ENCODE results near the gene SH3BGRL2.
"Not testable (repeated sequence)": the region's sequence is repeated elsewhere in the genome, so short reads cannot be mapped to it uniquely, and the experiment has no call there.

Gene SH3BGRL2

DNA sequence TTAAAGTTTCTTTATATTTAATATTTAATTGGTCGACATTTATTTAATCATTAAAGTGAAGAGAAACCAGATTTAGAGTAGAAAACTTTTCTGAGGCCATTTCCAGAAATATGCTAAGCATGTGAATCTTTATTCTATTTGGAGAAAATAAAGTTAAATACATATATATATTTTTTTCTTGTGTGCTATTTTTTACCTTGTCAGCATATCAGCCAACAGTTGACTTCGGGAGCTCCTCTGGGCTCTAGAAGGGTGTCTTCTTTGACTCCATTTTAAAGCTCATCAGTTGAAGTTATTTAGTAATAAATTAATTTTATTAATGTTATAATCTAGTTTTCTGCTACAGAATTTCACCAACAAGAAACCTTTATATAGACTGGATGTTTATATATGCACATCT, 73.1 kb downstream of the SH3BGRL2 start:
- no peak for DNase-seq

DNA sequence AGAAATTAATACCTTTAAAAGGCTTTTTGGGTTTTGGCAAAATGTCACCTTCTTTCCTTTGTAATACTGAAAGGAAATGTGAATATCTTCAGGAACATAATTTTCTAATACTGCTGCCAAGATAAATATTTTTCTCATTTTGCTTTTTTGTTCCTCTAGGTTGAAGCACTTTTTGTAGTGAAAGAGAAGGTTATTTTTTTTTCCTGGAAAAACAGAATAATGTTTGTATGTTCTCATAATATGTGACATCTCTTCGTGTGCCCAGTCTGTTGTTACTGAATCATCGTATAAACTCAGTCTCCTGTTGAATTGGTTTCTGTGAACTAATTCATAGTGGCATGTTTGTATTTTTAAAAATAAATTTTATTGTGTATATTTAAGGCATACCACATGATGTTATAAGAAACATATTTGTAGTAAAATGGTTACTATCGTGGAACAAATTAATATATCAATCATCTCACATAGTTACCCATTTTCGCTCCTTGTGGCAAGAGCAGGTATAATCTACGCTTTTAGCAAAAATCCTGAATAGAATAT, 74.4 kb downstream of the SH3BGRL2 start:
- DNase-seq: no peak

DNA sequence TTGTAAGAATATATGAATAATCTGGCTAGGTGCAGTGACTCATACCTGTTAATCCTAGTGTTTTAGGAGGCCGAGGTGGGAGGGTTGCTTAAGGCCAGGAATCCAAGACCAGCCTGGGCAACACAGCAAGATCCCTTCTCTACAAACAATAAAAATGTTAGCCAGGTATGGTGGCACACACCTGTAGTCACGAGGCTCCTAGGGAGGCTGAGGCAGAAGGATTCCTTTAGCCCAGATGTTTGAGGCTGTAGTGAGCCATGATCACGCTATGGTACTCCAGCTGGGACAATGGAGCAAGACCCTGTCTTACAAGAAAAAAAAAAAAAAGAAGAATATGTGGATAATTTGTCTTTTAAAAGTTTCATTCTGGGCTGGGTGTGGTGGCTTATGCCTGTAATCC, 75.4 kb downstream of the SH3BGRL2 start:
- no peak for DNase-seq

DNA sequence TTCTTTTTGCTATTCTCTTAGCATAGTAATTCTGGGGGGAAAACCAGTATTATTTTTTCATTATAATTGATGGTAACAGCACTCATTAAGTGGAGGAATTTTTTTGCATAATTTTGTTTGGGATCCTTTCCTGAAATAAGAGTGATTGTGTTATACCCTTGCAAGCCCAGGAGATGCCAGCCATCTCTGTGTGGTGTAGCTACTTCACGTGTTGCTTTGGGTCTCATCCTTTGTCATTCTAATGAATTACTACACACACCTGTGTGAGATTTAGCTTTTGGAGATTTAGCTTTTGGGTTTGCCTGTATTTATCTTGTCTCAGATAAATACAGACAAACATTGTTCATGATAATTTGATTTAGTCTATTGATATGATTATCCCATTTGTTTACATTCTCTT, 76.5 kb downstream of the SH3BGRL2 start:
- no peak for DNase-seq

DNA sequence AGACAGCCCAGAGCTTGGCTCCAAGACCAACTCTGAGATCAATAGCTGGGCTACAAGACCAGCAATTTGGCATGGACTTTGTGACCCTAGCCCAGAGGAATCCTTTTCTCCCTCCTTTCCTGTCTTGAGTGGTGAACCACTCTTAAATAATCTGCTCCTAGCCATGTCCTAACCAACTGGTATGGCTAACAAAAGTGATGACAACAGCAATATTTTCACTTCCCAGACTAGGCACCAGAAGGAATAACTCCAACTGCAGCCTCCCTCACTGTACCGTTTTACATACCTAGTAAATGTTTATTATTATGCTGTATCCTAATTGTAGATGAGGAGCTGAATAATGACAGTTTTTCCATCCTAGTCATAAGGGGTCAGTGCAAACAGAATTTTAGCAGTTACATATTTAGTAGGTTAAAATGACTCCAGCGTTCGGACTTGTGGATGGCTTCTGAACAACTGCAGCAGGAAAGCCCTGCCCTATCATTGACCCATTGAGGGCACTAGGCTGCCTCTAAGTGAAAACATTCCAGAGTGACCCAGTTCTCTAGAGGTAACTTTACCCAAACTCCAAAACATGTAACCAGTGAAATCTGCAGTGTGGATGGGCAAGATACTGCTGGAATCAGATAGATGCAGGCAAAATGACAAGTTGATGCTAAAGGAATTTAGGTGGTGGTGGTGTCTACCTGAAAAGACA, 77.1 kb downstream of the SH3BGRL2 start:
- no peak for DNase-seq

DNA sequence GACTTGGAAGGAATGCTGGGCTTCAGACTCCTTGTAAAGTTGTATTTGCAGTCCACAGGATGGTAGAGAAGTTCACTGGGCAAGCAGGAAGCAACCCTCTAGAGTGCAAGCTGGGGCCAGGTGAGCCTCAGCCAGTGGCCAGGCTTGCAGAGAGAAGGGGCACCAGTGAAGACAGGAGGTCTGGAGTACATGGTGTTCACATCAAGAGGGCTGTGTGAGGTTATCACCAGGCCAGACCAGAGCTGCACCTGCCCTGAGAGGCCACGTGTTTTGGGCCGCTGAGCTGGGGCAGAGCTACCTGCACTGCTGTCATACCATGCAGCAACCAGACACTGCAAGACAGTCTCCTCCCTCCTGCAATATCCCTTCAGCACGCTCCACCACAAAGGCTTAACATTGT, 79.0 kb downstream of the SH3BGRL2 start:
- DNase-seq: no peak

DNA sequence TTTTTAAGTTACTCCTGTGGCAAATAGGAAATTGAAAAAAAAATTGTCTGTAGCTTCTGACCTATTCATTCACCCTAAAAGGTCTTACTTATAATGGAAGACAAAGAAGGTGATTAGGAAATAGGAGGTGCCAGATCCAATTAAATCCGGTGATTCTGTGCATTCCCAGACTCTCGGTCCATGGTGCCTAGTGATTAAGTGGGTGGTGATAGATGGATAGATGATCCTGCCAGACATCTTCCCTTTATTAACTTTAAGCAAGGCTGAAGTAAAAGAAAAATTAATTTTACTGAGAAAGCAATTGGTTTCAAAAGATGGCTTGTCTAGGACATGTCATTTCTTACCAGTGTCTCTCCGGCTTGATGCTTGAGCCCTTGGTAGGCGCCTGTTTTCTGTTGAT, 80.0 kb downstream of the SH3BGRL2 start:
- DNase-seq: no peak

DNA sequence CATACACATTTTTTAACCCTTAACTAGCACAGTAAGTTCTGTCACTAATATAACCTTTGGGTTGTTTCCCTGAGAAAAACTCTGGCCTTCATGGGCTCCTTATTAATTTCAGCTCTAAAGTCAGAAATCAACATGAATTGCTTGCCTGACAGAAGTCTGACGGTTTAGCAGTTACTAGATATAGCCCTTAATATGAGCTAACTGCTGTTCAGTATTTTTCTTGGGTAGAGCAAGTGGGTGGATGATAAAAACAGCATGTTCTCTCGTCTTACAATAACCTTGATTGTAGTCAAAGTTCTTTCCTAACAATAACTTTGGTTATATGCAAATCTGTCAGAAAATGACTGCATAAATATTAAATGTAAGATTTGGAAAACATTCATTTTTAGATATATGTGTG, 81.0 kb downstream of the SH3BGRL2 start:
- DNase-seq: no peak

DNA sequence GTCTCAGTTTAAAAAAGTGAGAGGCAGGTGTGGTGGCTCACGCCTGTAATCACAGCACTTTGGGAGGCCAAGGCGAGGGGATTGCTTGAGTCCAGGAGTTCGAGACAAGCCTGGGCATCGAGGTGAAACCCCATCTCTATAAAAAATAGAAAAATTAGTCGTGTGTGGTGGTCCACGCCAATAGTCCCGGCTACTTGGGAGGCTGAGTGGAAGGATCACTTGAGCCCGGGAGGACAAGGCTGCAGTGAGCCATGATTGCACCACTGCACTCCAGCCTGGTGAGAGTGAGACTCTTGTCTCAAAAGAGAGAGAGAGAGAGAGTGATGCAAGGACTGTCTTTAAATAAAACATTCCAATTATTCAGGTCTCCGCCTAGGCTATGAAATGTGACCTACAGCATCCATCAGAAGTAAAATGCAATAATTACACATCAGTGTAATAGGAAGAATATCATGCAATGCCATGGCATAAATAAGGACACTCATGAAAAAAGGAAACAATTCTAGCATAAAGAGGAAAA, 81.5 kb downstream of the SH3BGRL2 start:
- no peak for DNase-seq

DNA sequence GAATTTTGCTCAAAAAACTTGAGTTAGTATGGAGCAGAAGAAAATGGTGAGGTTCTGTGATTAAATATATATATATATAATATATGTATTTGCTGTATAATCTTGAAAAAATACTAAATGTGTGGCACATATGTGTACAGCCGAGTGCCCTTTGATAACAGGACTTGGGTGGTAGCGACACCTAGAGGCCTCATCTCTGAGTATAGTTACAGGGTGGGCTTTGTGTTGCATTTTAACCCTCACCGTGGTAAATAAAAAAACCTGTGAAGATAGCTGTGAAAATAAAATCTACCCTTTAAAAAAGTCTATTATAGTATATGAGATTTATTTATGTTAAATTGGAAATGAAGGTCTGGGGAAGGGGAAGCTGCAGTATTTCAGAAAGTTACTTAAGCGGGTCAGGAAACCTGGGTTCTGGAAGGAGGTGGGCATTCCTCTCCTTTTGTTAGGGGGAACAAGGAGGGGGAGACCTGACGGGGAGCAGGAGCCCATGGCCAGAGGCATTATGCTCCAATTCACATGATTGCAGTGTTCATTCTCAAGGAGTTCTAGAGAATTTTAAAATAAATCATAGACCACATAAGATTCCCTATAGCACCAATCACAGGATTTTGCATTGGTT, 82.7 kb downstream of the SH3BGRL2 start:
- no peak for DNase-seq

DNA sequence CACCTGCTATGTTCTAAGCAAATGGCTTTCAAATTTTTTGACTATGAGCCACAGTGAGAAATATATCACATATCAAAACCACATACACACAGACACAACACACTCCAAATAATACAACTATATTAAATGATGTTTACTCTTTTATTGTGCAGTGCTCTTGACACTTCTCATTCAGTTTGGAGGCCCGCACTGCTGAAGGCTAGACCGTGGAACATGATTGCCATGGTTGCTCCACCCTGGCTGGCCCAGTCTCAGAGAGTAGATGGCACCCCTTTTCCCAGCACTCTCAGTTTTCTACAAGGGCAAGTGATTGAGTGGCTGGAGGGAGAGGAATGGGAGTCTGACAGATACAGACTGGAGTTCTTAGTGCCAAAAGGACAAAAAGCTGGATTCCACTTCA, 86.9 kb downstream of the SH3BGRL2 start:
- no peak for DNase-seq

DNA sequence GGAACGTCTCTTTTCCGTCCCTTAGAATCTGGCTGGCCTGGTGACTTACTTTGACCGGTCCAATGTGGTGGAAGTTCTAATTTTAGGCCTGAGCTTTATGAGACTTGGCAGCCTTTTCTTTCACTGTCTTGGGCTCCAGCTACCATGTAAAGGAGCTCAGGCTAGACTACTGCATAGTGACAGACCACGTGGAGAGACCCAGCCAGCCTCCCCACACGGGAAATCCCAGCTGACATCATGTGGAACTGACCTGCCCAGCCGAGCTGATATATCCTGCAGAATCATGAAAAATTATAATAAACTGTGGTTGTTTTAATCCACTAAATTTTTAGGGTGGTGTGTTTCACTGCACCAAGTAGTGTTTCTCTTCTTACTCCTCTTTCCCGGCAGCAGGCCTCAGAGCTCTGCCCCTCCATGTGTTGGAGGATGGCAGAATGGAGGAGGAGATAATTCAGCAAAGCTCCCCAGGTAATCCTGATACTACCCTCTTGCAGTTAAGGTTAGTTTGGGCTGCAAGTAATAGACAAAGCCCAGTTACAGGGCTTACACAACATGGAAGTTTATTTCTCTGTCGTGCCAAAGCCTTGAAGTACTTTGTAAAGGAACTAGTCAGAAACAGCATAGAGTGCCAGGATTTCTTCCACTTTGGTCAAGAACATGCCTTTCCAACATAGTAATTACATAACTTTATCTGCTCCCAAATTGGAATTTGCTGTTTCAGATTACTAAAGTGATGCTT, 87.5 kb downstream of the SH3BGRL2 start:
- no peak for DNase-seq

DNA sequence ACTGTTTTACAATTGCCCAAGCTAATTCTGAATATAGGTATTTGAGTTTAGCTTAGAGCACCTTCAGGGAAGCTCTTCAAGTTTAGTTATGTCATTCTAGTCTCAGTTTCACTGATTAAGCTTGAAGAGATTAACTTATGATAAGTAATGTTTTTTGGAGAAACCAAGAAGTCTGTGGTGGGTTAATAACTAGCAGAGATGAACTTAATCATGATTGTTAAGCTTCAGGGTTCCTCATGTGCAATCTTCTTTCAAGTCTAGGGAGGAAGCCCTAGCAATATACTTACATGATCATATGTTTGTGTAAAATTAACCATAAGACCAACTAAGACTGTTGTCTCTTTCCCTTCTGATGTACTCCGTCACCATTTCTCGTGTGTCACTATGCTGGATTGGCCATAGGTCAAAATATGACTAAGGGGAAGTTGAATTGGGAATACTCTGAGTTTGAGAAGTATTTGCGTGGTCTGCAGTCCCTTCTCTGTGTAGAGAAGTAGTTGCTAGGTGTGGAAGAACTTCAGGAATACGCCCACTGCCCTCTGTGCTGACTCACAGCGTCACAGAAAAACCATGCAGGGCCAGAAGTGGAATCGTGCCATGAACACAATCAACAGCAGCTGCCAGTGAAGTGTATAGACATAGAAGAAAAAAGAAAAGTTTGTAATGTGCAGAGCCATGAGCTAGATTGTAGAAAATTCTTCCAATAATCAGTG, 88.3 kb downstream of the SH3BGRL2 start:
- DNase-seq: no peak

DNA sequence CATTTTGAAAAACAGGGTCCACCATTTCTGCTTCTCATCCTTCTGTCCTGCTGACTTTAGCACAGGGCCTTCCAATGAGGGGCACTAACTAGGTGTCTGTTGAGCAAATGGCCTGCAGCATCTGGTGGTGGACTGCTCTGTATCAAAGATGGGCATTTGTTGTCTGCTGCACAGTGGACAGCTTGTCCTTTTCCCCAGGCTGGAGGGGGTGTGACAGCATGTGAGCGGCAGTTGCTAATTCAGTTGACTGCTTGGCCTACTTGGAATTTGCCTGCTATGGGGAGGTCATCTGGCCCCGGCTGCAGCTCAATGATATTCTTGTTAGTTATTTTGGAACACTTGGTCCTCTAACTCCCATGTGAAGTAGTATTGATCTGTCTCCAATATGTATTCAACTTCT, 93.7 kb downstream of the SH3BGRL2 start:
- DNase-seq: no peak

DNA sequence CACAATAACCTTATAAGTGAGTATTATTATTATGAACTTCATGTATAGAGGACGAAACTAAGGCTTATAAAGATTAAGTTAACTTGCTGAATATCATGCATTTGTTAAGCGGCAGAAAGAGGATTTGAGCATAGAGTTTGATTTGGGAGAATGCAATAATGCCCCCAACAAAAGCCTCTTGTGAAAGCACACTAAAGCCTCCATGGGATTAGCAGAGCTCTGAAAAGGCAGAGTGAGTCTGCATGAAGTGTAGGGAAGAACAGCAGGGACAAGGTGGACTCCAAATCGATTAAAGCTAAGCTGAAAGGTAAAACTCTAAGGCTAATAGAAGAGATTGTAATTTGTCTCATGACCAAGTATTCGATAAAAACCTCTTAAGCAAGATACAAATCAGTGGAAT, 100.3 kb downstream of the SH3BGRL2 start:
- no peak for DNase-seq

DNA sequence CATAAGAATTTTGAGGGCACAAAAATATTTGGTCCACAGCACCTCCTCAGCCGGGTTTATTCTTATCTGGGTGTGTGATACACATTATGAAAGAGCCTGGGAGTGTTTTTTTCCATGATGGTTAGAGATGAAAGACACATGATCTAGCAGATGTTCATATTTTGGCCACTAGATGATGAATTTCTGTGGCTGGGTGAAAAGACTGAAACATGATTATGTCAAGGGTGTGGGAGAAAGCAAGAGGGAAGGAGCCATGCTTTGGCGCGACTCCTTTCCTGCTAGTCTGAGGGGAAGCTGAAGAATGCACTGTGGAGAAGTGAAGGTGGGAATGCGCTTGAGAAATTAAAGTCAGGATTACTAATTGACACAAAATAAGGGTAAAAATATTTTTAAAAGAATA, 102.3 kb downstream of the SH3BGRL2 start:
- DNase-seq: no peak

DNA sequence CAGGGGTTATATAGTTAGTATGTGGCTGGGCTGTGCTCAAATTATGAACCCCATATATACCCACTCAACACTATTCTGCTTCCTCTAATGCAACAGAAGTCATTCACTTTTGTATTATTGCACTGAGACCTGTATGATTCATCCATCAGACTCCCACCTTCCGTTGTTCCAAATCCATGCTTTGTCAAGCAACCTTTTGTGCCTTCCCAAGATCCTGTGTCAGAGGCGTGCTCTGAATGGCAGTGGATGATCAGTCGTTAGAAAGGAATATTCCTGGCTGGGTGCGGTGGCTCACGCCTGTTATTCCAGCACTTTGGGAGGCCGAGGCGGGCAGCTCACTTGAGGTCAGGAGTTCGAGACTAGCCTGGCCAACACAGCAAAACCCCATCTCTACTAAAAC, 103.2 kb downstream of the SH3BGRL2 start:
- DNase-seq: no peak

DNA sequence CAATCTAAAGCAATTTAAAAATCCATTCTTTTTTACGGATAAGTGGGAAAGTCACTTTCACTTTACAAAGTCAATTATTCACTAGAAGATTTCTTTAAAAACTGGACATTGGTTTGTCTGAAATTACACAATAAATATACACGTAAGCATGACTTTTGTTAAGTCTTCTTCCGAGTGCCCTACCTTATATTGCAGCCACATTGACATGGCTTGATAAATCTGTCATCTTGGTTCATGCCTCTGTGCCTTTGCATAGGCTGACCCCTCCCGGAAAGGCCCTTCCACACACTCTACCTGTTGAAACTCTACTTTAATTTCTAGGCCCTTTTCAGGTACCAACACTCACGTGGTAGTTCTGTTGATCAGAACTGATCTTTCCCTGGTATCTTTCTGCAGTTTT, 104.1 kb downstream of the SH3BGRL2 start:
- DNase-seq: no peak

DNA sequence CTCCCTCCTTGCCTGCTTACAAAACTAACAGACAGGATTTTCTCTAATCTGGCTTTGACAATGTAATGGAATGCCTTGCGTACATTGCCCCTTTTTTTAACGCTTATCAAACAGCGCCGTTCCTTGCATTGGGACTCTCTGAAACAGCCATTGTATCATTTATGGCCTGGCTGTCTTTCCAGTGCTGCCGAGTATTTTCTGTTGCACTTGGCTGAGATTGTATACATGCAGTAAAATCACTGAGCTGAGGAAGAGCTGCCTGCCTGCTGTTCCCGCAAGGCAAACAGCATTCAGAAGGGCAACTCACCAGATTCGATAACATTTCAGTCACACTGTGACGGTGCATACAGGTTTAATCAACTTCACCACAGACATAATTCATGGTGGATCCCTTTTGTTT, 106.0 kb downstream of the SH3BGRL2 start:
- DNase-seq: no peak

DNA sequence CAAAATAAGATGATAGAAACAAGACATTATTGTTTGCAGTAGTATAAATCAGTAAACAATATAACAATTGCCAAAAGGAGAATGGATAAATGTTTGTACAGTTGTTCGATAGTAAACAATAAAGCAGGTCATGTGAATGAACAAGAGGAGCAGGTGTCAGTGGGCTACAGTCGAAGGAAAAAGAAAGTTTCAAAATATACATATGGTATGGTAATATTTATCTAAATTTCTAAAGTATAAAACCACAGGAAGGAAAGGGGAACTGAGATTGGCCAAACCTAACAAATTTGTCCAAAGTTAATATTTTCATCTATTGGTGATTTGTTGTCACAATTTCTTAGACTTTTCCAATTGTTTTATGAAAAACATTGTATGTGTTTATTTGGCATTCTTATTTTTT, 110.9 kb downstream of the SH3BGRL2 start:
- no peak for DNase-seq

DNA sequence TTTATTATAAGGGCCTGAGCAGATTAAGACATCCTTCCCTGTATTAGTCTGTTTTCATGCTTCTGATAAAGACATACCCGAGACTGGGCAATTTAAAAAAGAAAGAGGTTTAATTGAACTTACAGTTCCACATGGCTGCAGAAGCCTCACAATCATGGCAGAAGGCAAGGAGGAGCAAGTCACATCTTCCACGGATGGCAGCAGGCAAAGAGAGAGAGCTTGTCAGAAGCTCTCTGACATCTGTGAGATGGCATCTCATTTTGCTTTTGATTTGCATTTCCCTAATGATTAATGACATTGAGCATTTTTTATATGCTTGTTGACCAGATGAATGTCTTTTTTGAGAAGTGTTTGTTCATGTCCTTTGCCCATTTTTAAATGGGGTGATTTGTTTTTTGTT, 114.2 kb downstream of the SH3BGRL2 start:
- not testable (repeated sequence) for DNase-seq

DNA sequence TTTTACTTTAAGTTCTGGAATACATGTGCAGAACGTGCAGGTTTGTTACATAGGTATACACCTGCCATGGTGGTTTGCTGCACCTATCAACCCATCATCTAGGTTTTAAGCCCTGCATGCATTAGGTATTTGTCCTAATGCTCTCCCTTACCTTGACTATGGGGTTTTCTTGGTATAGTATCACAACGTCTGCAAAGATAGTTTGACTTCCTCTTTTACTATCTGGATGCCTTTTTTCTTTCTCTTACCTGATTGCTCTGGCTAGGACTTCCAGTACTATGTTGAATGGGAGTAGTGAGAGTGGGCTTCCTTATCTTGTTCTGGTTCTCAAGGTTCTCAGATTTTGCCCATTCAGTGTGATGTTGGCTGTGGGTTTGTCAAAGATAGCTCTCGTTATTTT, 115.2 kb downstream of the SH3BGRL2 start:
- DNase-seq: not testable (repeated sequence)

DNA sequence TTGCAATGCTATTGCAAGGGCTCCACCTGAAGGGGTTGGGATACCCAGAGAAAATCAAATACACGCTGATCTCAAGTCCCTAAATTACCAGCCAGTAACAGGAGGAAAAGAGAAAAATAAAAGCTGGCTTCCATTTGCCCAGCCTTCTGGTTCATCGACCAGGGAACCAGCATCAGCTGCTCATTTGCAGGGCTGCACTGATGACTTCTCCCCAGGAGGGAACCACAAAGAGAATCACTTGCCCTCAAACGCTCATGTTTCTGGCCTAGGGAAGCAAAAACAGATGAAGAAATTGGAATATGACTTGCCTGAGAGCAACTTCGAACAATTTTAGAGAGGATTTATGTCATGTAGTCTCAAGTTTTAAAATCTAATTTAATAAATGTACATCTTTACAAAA, 119.7 kb downstream of the SH3BGRL2 start:
- no peak for DNase-seq
